Astrocyte (in vitro differentiated cells and primary cell): ENCODE results near the gene KIF26B.

ENCODE experiments used
- EZH2 ChIP-seq: IDR thresholded peaks from 2 replicates; pipeline ENCODE4 v1.6.1; 2012; ENCODE audit warnings: mild to moderate bottlenecking, low read length, inconsistent platforms; ENCODE audit not compliant: insufficient read depth
- TF ChIP-seq, protein P1 (sequence below): IDR thresholded peaks from 2 replicates; pipeline ENCODE4 v1.5.1; 2011; ENCODE audit warnings: low read depth, mild to moderate bottlenecking, inconsistent platforms, low read length, moderate library complexity; ENCODE audit not compliant: insufficient read depth

DNA sequence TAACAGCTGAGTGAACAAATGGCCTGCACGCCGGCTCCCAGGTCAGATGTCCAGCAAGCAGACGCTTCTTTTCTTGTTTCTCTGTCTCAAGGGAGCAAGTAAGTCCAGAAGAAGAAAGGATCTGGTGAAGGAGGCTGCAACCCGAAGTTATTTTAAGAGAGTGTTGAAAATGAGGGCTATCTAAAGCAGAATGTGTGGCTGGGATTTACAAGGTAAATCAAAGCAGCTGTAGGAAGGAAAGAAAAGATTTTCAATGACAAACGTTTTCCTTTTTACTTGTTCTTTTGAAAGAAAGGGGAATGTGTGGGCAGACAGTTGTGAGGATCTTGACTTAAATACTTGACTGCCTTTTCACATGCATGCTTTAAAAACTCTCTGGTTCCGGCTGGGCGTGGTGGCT is 311.5 kb downstream of the KIF26B start:
- TF ChIP-seq, protein P1, sequence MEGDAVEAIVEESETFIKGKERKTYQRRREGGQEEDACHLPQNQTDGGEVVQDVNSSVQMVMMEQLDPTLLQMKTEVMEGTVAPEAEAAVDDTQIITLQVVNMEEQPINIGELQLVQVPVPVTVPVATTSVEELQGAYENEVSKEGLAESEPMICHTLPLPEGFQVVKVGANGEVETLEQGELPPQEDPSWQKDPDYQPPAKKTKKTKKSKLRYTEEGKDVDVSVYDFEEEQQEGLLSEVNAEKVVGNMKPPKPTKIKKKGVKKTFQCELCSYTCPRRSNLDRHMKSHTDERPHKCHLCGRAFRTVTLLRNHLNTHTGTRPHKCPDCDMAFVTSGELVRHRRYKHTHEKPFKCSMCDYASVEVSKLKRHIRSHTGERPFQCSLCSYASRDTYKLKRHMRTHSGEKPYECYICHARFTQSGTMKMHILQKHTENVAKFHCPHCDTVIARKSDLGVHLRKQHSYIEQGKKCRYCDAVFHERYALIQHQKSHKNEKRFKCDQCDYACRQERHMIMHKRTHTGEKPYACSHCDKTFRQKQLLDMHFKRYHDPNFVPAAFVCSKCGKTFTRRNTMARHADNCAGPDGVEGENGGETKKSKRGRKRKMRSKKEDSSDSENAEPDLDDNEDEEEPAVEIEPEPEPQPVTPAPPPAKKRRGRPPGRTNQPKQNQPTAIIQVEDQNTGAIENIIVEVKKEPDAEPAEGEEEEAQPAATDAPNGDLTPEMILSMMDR: no peak
- TF ChIP-seq EZH2: no peak
